Sigmoid colon (tissue), 4 donors: ENCODE data around the gene NTN1.

Experiments
- EP300 ChIP-seq, 4 donors: sonication (generic); formaldehyde crosslinking; IDR thresholded peaks; one replicate each; pipeline ENCODE4 v1.6.1; 2017; ENCODE audit warnings: antibody characterized with exemption in 4 of 4
- POLR2A ChIP-seq, 2 donors: fragments of 450-650 bp; IDR thresholded peaks; one replicate each; pipeline ENCODE4 v1.6.1; 2016; ENCODE audit warnings: antibody characterized with exemption in 2 of 2, mild to moderate bottlenecking in 2 of 2, moderate library complexity in 2 of 2
- POLR2AphosphoS5 ChIP-seq, 4 donors: sonication (generic); formaldehyde crosslinking; IDR thresholded peaks; one replicate each; pipeline ENCODE4 v1.6.1; 2017; ENCODE audit warnings: antibody characterized with exemption in 4 of 4
- TF ChIP-seq, protein P1 (sequence below), 4 experiments: fragments of 450-650 bp in 3 of 4; fragments of 200-600 bp in 1 of 4; IDR thresholded peaks; one replicate each; pipeline ENCODE4 v1.5.1; 2016 to 2019; ENCODE audit warnings: antibody characterized with exemption in 4 of 4, mild to moderate bottlenecking in 3 of 4, moderate library complexity in 2 of 4

DNA sequence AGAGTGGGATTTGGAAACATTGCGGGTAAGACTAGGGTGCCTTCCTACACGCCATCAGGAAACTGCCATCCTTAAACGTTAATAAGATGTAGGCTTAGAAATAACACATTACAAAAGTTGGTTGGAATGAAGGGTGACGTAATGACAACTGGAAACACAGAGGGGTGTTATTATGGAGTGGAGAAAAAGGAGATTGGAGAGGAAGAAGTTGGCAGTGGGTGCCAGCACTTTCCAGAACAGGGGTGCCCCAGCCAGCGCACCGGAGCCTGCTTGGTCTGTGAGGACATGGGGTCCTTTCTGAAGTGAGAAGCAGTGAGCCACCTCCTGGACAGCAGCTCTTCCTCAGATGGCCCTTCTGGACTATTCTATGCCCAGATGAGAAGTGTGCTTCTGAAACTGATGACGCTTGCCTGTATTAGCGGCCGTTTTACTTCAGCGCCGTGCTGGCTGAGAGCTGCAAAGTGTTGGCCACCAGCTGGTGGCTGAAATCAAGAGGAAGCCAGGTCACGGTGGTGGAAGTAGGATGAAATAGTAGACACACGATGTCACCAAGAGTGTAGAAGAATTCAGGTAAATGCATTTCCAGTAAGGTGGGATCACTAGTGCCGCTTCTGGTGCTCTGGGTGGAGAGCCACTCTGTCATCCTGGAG, 244.8 kb downstream of the NTN1 start:
- TF ChIP-seq, protein P1, sequence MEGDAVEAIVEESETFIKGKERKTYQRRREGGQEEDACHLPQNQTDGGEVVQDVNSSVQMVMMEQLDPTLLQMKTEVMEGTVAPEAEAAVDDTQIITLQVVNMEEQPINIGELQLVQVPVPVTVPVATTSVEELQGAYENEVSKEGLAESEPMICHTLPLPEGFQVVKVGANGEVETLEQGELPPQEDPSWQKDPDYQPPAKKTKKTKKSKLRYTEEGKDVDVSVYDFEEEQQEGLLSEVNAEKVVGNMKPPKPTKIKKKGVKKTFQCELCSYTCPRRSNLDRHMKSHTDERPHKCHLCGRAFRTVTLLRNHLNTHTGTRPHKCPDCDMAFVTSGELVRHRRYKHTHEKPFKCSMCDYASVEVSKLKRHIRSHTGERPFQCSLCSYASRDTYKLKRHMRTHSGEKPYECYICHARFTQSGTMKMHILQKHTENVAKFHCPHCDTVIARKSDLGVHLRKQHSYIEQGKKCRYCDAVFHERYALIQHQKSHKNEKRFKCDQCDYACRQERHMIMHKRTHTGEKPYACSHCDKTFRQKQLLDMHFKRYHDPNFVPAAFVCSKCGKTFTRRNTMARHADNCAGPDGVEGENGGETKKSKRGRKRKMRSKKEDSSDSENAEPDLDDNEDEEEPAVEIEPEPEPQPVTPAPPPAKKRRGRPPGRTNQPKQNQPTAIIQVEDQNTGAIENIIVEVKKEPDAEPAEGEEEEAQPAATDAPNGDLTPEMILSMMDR (IDR thresholded peaks at IDR 0.05): no peak
- TF ChIP-seq EP300 (IDR thresholded peaks at IDR 0.05): no peak
- TF ChIP-seq POLR2A (IDR thresholded peaks at IDR 0.05): no peak
- no peak for TF ChIP-seq POLR2AphosphoS5 (IDR thresholded peaks at IDR 0.05)
